Epithelial cell of prostate (primary cell): ENCODE results near the gene BBS1.
A peak's percentile ranks its signal among the peaks of the same experiment; 100 is the strongest.
"Not testable (repeated sequence)": the region's sequence is repeated elsewhere in the genome, so short reads cannot be mapped to it uniquely, and the experiment has no call there.

Experiments used
- DNase-seq: peaks from one replicate; pipeline ENCODE4 v3.0.0-alpha.2; 2011; ENCODE audit warnings: low read depth, low spot score
- H3K27ac ChIP-seq: fragments of 450-650 bp; 2 replicates; pipeline ENCODE4 v1.5.1; 2017; ENCODE audit warnings: mild to moderate bottlenecking

Gene BBS1

GRCh38 chr11:66568124-66568916 lies 57.9 kb downstream of the BBS1 start, which contains the start of gene CTSF:
CTSF (minus strand) TSS chr11:66568606; CDS start chr11:66568486, 120 bp downstream.
- DNase-seq: peak; percentile 22
- H3K27ac ChIP-seq: no peak within 1 kb of the TSS

DNA sequence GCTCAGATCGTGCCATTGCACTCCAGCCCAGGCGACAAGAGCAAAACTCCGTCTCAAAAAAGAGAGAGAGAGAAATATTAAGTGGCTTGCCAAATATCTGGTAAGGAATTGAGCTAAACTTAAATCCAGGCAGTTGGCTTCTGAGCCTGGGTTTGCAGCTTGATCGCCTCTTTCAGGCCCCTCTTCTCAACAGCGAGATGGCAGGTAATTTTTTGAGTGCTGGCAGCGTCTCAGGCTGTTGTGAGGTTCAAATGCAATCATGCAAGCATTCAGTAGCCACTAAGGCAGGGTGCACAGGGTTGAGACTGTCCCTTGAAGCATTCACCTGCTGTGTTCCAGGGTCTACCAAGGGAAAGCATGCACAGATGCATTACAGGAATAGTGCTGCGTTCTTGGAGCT lies 58.6 kb downstream of the BBS1 start:
- H3K27ac ChIP-seq: no peak overlapping the region
- no peak for DNase-seq

- no peak overlapping the region for H3K27ac ChIP-seq
- DNase-seq: no peak
Measured at GRCh38 chr11:66570079-66570849, 59.8 kb downstream of the BBS1 start.

- H3K27ac ChIP-seq: no peak overlapping the region
- no peak for DNase-seq
Measured at GRCh38 chr11:66570850-66571180, 60.4 kb downstream of the BBS1 start.

GRCh38 chr11:66579017-66579606 lies 68.7 kb downstream of the BBS1 start:
- no peak overlapping the region for H3K27ac ChIP-seq
- DNase-seq: no peak

GRCh38 chr11:66580803-66581202 lies 70.4 kb downstream of the BBS1 start:
- no peak overlapping the region for H3K27ac ChIP-seq
- no peak for DNase-seq

- no peak for DNase-seq
Measured at GRCh38 chr11:66581261-66581660, 70.8 kb downstream of the BBS1 start.

GRCh38 chr11:66582565-66583147 lies 72.2 kb downstream of the BBS1 start:
- DNase-seq, H3K27ac ChIP-seq: not testable (repeated sequence)

More at GRCh38 chr11:66581261-66581660, 70.8 kb downstream of the BBS1 start:
- no peak overlapping the region for H3K27ac ChIP-seq
